Measurements from ENCODE around the gene TGFBR3.

The TGFBR3 gene

DNA sequence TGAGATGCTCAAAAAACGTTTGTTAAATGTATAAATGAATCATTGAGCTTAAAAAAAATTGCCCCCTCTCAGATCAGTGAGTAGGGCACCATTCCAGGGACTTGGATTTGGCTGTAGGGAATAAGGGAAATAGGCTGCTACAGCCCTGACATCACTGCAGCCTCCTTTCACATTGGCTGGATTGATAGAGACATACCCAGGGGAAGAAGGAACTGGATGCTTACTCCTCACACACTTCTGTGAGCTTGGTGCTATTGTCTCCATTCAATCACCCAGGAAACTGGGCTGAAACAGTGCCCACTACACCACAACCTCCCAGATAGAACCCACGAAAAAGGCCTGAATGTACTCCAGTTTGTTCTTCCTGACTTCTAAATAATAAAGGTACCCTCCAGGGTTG lies 87.2 kb downstream of the TGFBR3 start:
- peaks cover 6% of the 10 kb centered on the region for H3K27me3 ChIP-seq (ENCODE audit: insufficient read depth, low read length, poor library complexity)
- H3K4me2 ChIP-seq (ENCODE audit: insufficient read depth, low read length) = no peak overlapping the region
- no peak overlapping the region for H2AFZ ChIP-seq (ENCODE audit: low read depth, low read length)
- H3K4me3 ChIP-seq (ENCODE audit: low read depth in 1 of 2, low read length in 2 of 2) = no peak overlapping the region
- H3K9me3 ChIP-seq (ENCODE audit: insufficient read depth, low read length, severe bottlenecking) = no peaks in the 10 kb centered on the region
- H3K79me2 ChIP-seq (ENCODE audit: insufficient read depth, low read length) = no peaks in the 10 kb centered on the region
- no peak overlapping the region for H3K27ac ChIP-seq (ENCODE audit: low read length)
- TF ChIP-seq, protein P1, sequence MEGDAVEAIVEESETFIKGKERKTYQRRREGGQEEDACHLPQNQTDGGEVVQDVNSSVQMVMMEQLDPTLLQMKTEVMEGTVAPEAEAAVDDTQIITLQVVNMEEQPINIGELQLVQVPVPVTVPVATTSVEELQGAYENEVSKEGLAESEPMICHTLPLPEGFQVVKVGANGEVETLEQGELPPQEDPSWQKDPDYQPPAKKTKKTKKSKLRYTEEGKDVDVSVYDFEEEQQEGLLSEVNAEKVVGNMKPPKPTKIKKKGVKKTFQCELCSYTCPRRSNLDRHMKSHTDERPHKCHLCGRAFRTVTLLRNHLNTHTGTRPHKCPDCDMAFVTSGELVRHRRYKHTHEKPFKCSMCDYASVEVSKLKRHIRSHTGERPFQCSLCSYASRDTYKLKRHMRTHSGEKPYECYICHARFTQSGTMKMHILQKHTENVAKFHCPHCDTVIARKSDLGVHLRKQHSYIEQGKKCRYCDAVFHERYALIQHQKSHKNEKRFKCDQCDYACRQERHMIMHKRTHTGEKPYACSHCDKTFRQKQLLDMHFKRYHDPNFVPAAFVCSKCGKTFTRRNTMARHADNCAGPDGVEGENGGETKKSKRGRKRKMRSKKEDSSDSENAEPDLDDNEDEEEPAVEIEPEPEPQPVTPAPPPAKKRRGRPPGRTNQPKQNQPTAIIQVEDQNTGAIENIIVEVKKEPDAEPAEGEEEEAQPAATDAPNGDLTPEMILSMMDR (IDR thresholded peaks at IDR 0.05; ENCODE audit: borderline replicate concordance, extremely low read depth, low read length, poor library complexity, severe bottlenecking) = no peak
- no peak for TF ChIP-seq EZH2 (IDR thresholded peaks at IDR 0.05; ENCODE audit: borderline replicate concordance, low read depth, low read length, severe bottlenecking)
- no peak overlapping the region for H3K9ac ChIP-seq (ENCODE audit: low read depth, low read length)
- ATAC-seq (ENCODE audit: insufficient read depth, low read depth) = no peak
- H3K36me3 ChIP-seq (ENCODE audit: insufficient read depth, low read length) = no peaks in the 10 kb centered on the region
- peaks cover 12% of the 10 kb centered on the region for H3K4me1 ChIP-seq (ENCODE audit: insufficient read depth, low read length)
- DNase-seq = no peak
- H4K20me1 ChIP-seq (ENCODE audit: insufficient read depth, low read length) = no peaks in the 10 kb centered on the region

DNA sequence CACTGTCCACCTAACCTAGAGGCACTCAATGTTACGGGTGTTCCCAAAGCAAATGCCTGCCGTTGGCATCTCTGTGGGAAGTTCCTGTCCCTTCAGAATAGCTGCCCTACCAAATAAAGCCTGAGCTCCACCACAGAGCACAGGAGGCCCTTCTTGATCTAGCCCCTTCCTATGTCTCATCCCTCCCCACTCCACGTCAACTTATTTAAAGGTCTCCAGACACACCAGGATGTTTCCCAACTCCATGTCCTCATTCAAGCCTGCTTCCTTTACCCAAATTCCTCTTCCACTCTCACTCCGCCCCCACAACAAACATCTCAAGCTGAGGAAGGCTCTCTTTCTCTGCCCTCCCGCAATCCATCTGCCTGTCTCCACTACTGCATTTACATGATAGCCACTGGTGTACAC lies 87.7 kb downstream of the TGFBR3 start:
- H3K4me1 ChIP-seq (ENCODE audit: insufficient read depth, low read length) = peaks cover 7% of the 10 kb centered on the region
- DNase-seq (no peak), ATAC-seq (ENCODE audit: insufficient read depth, low read depth) (no peak)
- no peak overlapping the region for H3K9ac ChIP-seq (ENCODE audit: low read depth, low read length)
- no peak overlapping the region for H3K4me3 ChIP-seq (ENCODE audit: low read depth in 1 of 2, low read length in 2 of 2)
- peaks cover 6% of the 10 kb centered on the region for H3K27me3 ChIP-seq (ENCODE audit: insufficient read depth, low read length, poor library complexity)
- H3K36me3 ChIP-seq (ENCODE audit: insufficient read depth, low read length) = no peaks in the 10 kb centered on the region
- no peak overlapping the region for H3K4me2 ChIP-seq (ENCODE audit: insufficient read depth, low read length)
- TF ChIP-seq EZH2 (IDR thresholded peaks at IDR 0.05; ENCODE audit: borderline replicate concordance, low read depth, low read length, severe bottlenecking) = no peak
- TF ChIP-seq, protein P1 (IDR thresholded peaks at IDR 0.05; ENCODE audit: borderline replicate concordance, extremely low read depth, low read length, poor library complexity, severe bottlenecking) = no peak
- H2AFZ ChIP-seq (ENCODE audit: low read depth, low read length) = no peak overlapping the region
- no peak overlapping the region for H3K27ac ChIP-seq (ENCODE audit: low read length)
- H4K20me1 ChIP-seq (ENCODE audit: insufficient read depth, low read length) = no peaks in the 10 kb centered on the region
- H3K9me3 ChIP-seq (ENCODE audit: insufficient read depth, low read length, severe bottlenecking) = no peaks in the 10 kb centered on the region
- no peaks in the 10 kb centered on the region for H3K79me2 ChIP-seq (ENCODE audit: insufficient read depth, low read length)

DNA sequence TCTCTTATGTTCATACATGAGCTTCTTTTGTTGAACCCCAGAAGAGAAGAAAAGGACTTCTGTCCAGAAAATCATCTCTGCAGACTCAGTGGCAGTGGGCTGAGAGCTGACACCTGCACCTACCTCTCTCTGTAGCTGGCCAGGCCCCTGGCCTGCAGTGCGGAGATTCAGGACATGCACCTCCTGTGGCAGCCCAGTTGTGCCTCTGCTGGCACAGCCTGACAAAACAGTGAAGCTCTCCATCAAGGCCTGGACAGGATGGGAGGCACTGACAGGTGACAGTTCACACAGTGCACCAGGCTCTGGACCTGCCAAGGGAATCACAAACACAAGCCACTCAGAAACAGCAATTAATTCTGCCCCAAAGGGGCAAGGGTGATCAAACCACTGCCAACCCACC lies 88.8 kb downstream of the TGFBR3 start:
- no peak overlapping the region for H3K4me3 ChIP-seq (ENCODE audit: low read depth in 1 of 2, low read length in 2 of 2)
- no peaks in the 10 kb centered on the region for H3K36me3 ChIP-seq (ENCODE audit: insufficient read depth, low read length)
- H3K27me3 ChIP-seq (ENCODE audit: insufficient read depth, low read length, poor library complexity) = peaks cover 6% of the 10 kb centered on the region
- H3K4me1 ChIP-seq (ENCODE audit: insufficient read depth, low read length) = peaks cover 4% of the 10 kb centered on the region
- H3K9ac ChIP-seq (ENCODE audit: low read depth, low read length) = no peak overlapping the region
- ATAC-seq (ENCODE audit: insufficient read depth, low read depth) (no peak), DNase-seq (no peak)
- H3K27ac ChIP-seq (ENCODE audit: low read length) = no peak overlapping the region
- no peak overlapping the region for H3K4me2 ChIP-seq (ENCODE audit: insufficient read depth, low read length)
- no peak overlapping the region for H2AFZ ChIP-seq (ENCODE audit: low read depth, low read length)
- H4K20me1 ChIP-seq (ENCODE audit: insufficient read depth, low read length) = no peaks in the 10 kb centered on the region
- no peaks in the 10 kb centered on the region for H3K79me2 ChIP-seq (ENCODE audit: insufficient read depth, low read length)
- H3K9me3 ChIP-seq (ENCODE audit: insufficient read depth, low read length, severe bottlenecking) = no peaks in the 10 kb centered on the region
- no peak for TF ChIP-seq EZH2 (IDR thresholded peaks at IDR 0.05; ENCODE audit: borderline replicate concordance, low read depth, low read length, severe bottlenecking)
- TF ChIP-seq, protein P1 (IDR thresholded peaks at IDR 0.05; ENCODE audit: borderline replicate concordance, extremely low read depth, low read length, poor library complexity, severe bottlenecking) = no peak

DNA sequence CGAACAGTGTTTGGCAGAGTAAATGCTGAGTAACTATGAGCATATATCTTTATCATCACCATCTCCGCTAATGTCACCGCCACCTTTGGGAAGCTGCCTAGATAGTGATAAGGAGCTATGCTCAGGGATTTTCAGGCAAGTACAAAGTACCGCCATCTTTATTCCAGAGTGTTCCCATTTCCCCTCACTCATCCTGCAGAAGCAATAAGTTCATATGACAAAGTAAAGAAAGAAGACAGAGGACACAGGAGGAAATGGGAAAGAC lies 89.6 kb downstream of the TGFBR3 start:
- Histone ChIP-seq H2AFZ (ENCODE audit: low read depth, low read length) (no peak overlapping the region), H3K9me3 (ENCODE audit: insufficient read depth, low read length, severe bottlenecking) (no peaks in the 10 kb centered on the region), H3K27me3 (ENCODE audit: insufficient read depth, low read length, poor library complexity) (peaks cover 6% of the 10 kb centered on the region), H3K27ac (ENCODE audit: low read length) (no peak overlapping the region), H3K9ac (ENCODE audit: low read depth, low read length) (no peak overlapping the region), H3K4me2 (ENCODE audit: insufficient read depth, low read length) (no peak overlapping the region), H3K4me1 (ENCODE audit: insufficient read depth, low read length) (peaks cover 11% of the 10 kb centered on the region), H3K4me3 (ENCODE audit: low read depth in 1 of 2, low read length in 2 of 2) (no peak overlapping the region), H3K79me2 (ENCODE audit: insufficient read depth, low read length) (no peaks in the 10 kb centered on the region), H4K20me1 (ENCODE audit: insufficient read depth, low read length) (no peaks in the 10 kb centered on the region), H3K36me3 (ENCODE audit: insufficient read depth, low read length) (no peaks in the 10 kb centered on the region)
- DNase-seq = no peak
- TF ChIP-seq, protein P1 (IDR thresholded peaks at IDR 0.05; ENCODE audit: borderline replicate concordance, extremely low read depth, low read length, poor library complexity, severe bottlenecking) = no peak
- no peak for TF ChIP-seq EZH2 (IDR thresholded peaks at IDR 0.05; ENCODE audit: borderline replicate concordance, low read depth, low read length, severe bottlenecking)
- ATAC-seq (ENCODE audit: insufficient read depth, low read depth) = no peak

All from DND-41 (cell line).